DMS114 treated with DMSO at 0.1 percent for 48 hours (cell line): ENCODE results near the gene IGDCC3.

ENCODE experiments used
- DNase-seq: peaks from one replicate; lab custom pipeline; 2025; ENCODE audit not compliant: unreplicated experiment; lab: John Stamatoyannopoulos, UW

The IGDCC3 gene

DNA sequence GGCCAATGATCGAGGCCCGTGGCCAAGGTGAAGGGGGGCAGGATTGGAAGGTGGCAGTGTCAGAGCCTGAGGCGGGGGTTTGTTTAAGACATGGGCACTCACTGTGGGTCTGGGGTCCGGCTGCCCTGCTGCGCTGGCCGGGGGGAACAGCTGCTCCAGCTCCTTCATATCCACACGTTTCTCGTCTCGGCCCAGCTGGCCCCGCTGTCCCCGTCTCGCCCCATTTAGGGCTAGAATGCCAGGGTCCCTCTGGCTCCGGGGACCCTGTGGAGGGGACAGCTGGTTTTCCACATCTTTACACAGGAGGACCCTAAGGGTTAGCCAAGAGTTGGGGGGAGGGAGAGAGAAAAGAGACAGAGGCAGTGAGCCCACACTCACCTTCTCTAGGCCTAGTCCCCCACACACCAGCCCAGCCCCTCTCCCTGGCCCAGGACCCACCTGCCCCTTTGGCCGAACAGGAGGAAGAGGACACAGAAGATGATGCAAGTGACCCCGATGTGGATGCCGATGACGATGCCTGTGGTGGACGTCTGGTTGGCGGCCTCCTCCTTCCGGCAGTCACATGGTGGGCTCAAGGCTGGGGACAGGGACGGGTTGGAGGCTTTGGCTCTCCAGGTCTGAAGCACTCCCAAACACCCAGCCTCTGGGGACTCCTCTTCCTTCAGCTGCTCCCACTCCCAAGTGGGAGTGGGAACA lies 48.4 kb downstream of the IGDCC3 start:
- DNase-seq, result no peak

DNA sequence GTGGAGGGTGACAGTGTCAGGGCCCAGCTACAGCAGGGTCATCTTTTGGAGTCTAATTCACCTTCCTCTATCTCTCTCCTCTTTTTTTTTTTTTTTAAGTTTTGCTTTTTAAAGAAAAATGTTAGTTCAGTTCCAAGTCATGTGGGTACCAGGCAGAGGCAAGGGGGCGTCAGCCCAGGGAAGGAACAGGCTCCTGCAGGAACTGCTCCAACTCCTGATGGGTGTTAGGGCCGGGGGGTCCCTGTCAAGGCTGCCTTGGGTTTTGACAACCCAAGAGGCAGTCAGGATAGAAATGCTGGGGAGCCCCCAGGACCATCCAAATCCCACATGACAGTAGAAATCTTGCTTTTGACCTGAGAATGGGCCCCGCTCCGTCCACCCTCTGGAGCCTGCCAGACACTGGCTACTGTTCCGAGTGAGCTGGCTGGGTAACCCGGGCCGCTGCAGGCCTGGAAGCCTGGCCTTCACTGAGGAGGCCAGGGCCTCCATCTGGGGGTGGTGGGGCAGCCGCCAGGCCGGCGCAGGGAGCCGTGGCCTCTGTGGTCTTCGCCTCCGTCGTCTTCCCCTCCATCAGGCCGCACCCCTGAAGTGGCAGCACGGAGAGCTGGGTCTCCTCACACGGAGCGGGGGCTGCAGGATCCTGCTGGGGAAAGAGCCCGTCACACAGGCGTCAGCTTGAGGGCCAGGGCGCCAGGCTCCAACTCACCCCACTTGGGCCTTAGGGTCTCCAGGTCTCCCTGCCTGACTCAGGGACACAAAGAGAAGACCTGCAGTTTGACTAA lies 49.1 kb downstream of the IGDCC3 start:
- DNase-seq, result no peak

DNA sequence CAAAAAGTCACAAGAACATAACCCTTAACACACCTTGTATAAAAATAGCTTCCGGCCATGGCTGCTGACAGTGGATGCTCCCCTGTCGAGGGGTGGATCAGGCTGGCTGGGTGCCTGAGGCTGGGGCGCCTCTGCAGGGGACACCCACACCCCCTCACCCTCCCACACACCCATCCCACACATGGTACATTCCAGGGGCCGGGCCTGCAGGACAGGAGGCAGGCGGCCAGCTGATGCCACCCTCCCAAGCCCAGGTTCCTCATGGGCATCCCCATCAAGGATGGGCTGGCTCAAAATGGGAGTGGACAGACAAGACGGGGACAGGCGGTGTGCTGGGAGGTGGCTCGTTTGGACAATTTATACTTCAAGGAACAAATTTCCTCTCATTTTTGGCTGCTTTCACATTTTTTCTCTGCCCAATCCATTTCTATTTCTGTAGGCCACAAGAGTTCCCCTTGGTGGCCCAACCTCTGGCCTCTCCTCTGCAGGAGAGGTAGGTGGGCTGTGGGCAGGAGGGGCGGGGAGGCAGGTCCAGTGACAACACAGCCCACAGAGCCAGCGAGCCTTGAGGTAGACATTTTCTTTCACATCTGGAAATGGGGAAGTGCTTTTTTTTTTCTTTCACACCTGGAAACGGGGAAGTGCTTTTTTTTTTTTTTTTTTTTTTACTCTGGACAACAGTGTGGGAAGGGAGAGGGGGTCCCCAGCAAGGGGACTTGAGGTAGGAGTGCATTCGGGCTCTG lies 50.0 kb downstream of the IGDCC3 start:
- no peak for DNase-seq

DNA sequence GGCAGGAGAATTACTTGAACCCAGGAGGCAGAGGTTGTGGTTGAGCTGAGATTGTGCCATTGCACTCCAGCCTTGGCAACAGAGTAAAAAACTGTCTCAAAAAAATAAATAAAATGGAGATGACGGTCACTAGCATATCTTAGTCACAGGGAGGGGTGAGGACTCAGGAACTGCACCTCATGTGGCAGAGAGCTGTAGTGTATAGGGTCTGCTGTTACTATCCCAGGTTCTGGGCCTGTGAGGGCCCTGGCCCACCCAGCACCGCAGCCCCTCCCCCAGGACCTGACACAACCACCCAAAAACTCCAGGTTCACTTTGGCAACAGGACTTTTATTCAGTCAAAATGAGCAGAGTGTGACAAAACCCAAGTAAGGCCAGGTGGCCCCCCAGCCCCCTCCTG lies 51.0 kb downstream of the IGDCC3 start:
- no peak for DNase-seq

DNA sequence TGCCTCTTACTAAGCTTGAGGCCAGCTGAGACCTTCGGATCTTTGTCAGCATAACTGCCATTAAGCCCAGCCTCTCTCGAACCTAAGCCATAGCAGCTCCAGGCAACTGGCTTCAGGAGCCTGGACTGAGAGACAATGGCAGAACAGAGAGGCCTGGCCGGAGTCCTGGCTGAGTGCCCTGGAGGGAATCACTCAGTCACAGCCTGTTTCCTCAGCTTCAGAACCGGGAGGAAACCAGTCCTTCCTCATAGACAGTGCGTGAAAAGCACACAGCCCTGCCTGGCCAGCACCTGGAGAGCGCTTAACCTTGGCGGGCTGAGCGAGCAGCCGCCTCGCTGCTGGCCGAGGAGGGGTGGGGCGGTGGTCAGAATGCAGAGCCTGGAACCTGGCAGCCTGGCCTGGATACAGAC lies 51.7 kb downstream of the IGDCC3 start:
- no peak for DNase-seq

DNA sequence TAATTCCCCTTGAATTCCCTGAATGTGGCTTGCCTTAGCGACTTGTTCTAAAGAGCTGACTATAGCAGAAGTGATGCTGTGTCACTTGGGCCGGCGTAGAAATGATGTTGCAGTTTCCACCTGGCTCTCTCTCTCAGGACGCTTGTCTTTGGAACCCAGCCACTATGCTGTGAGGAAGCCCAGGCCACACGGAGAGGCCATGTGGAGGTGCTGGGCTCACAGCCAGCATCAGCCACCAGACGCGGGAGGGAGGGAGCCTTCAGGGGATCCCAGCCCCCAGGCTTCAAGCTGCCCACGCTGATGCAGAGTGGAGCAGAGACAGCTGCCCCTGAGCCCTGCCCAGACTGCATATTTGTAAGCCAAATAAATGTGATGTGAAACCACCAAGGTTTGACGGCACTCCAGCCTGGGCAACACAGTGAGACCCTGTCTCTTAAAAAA lies 54.7 kb downstream of the IGDCC3 start:
- no peak for DNase-seq

DNA sequence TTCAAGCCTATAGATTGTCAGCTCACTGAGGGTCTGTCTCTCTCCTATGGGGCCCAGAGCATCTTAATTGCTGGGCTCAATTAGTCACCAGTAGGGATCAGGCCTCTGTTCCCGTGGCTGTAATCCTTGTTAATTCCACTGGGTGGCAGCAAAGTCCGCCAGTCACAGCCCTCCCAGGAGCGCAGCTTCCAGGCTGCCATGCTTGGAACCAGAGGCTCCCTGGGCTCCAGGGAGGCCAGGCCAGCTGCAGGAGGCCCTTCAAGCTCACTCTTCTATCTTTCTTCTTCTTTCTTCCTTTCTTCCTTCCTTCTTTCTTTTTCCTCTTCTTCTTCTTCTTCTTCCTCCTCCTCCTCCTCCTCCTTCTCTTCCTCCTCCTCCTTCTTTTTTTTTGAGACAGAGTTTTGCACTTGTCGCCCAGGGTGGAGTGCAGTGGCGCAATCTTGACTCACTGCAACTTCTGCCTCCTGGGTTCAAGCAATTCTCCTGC lies 58.9 kb downstream of the IGDCC3 start:
- peak; percentile 80 for DNase-seq

DNA sequence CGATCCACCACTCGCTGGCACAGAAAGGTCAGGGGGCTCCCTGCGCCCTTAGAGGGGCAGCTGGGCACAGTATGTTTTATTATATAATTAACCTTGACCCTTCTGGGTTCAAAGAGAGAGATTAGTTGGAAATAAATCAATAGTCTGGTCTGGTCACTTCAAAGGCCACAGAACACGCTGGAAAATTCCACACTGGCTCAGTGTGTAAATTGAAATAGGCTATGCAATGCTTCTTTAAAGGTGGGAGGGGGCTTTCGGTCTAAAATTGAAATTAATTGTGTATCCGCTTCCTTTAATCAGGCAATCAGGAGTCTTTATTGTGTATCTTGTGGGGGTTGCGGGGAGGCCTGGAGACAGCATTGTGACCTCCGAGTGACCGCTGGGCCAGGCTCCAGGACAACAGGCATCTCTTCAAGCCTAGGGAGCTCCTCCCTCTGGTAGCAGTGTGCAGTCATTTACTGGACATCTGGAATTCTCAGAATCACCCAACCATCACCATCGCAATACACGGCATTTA lies 65.3 kb downstream of the IGDCC3 start:
- no peak for DNase-seq

DNA sequence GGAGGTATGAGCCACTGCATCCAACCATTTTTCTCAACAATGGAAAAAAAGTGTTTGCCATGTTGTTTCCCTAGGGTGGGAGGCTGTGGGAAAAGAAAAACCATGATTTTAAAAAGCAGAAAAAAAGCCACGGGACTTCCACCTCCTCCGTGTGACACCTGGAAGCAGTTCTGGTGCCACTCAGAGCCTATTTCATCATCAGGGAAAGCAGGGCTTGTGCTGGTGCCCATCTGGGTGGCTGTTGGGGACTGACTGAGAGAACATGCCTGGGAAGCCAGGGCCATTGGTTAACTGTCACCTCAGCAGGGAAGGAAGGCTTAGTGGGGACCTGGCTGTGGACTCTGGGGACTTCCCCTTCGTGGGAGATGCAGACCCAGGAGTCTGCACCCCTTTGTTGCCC lies 66.0 kb downstream of the IGDCC3 start:
- no peak for DNase-seq

DNA sequence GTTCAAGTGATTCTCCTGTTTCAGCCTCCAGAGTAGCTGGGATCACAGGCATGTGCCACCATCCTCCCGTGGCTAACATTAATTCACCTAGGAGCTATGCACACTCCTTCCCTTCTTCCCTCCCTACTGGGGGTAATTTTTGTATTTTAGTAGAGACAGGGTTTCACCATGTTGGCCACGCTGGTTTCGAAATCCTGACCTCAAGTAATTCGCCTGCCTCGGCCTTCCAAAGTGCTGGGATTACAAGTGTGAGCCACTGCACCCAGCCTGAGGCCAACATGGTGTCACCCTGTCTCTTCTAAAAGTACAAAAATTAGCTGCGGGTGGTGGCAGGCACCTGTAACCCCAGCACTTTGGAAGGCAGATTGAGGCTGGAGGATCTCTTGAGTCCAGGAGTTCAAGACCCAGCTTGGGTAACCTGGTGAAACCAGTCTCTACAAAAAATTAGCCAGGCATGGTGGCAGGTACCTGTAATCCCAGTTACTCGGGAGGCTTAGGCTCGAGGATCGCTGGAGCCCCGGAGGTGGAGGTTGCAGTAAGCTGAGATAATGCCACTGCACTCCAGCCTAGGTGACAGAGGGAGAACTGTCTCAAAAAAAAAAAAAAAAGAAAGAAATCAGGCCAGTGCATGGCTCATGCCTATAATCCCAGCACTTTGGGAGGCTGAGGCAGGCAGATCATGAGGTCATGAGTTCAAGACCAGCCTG lies 67.2 kb downstream of the IGDCC3 start:
- no peak for DNase-seq

DNA sequence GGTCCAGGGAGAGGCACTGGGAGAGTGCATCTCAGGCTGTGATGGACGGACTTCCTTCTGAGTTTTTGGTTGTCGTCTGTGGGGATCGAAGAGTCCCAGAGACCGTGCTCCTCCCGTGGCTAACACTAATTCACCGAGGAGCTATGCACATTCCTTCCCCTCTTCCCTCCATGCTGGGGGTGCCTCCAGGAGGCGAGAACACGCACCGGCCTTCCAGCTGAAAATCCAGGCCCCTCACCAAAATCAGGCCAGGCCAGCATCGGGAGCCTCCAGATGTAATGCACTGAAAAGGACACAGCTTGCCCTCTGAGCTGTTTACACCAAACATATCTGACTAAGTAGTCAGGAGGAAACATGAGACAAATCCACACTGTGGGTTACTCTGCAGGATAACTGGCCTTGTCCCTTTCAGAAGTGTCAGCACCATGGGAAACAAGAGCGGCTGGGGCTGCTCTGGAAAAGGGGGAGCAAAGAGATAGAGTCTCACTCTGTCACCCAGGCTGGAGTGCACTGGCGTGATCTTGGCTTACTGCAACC lies 67.9 kb downstream of the IGDCC3 start:
- no peak for DNase-seq

DNA sequence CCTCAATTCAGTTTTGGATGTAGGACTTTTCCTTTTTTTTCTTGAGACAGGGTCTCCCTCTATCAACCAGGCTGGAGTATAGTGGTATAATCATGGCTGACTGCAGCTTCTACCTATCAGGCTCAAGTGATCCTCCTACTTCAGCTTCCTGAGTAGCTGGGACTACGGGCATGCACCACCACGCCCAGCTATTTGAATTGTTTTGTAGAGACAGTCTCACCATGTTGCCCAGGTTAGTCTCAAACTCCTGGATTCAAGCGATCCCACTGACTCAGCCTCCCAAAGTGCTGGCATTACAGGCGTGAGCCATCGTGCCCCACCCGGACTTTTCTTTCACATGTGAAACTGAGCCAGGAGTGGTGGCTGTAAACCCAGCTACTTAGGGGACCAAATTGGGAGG lies 69.8 kb downstream of the IGDCC3 start:
- DNase-seq, result no peak

DNA sequence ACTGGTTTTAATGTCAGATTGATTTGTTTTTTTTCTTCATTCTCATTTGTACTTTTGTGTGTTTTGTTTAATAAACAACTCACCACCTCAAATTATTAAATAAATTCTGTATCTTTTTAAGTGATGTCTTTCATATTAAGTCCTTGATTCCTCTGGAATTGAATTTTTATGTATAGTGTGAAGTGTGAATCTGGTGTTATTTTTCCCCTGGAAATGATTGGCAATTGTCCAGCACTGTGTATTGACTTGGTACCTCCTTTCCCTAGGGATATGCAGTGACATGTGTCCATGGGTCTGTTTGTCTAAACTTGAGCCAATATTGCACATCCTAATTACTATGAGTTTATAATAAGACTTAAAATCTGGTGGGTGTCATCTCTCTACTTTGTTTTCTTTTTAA lies 71.3 kb downstream of the IGDCC3 start:
- no peak for DNase-seq

DNA sequence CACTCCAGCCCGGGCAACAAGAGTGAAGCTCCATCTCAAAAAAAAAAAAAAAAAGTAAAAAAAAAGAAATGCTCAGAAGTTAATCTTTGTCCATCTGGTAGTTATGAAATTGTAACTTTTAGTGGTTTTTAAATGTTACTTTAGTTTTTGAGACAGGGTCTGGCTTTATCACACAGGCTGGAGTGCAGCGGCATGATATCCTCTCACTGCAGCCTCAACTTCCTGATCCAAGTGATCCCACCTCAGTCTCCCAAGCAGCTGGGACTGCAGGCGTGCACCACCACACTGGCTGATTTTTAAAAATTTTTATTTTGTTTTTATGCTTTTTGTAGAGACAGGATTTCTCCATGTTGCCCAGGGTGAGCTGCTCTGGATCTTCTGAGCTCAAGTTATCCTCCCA lies 72.0 kb downstream of the IGDCC3 start:
- DNase-seq, result peak; percentile 39

DNA sequence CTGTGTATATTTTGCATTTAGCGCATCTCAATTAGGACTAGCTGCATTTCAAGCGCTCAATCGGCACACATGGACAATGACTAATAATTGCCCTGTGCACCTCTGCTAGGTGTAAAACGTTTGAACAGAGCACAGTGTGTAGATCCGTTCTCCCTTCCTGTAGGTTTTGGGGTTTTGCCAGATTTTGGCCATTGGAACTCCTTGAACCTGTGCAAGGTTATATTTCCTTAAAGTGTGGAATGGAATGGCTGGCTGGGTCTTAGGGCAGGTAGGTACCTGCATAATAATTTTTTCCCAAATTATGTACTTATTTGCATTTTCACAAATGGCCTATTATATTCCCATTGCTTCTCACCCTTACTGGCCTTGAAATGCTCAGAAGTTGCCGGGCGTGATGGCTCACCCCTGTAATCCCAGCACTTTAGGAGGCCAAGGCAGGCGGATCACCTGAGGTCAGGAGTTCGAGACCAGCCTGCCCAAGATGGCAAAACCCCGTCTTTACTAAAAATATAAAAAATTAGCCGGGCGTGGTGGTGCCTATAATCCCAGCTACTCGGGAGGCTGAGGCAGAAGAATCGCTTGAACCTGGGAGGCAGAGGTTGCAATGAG lies 72.5 kb downstream of the IGDCC3 start:
- DNase-seq, result no peak

DNA sequence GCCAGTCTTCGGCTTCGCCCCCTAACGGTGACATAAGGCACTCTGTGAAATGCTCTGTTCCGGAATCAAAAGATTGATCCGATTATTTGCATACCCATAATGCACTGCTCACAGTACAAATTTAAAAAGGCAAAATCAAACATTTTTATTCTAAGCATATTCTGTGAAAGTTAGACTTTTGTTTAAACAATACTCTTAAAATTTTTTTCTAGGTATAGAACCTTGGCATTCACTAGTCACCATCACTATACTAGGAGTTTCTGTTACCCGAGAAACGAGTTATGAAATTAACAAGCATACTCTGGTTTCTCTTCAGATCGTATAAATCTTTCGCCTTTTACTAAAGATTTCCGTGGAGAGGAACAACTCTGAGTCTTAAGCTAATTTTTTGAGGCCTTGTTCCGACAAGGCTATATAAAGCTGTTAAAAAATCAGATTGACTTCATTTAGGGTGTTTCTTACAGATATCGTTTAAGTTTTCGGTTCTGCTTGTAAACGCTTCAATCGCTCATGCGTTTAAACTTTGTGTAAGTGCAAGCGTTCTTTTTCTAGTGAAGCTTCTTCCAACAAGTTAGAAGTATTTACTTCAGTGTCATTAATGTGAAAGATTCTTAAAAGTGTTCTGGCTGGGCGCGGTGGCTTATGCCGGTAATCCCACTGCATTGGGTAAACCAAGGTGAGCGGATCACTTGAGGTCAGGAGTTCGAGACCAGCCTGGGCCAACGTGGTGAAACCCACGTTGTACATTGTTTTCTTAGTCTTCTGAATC lies 73.2 kb downstream of the IGDCC3 start, which contains the start of gene RNU5B-1:
Gene RNU5B-1 (plus strand): TSS at position 297 of the 769 bp plus-strand sequence.
- peak; percentile 100 for DNase-seq

DNA sequence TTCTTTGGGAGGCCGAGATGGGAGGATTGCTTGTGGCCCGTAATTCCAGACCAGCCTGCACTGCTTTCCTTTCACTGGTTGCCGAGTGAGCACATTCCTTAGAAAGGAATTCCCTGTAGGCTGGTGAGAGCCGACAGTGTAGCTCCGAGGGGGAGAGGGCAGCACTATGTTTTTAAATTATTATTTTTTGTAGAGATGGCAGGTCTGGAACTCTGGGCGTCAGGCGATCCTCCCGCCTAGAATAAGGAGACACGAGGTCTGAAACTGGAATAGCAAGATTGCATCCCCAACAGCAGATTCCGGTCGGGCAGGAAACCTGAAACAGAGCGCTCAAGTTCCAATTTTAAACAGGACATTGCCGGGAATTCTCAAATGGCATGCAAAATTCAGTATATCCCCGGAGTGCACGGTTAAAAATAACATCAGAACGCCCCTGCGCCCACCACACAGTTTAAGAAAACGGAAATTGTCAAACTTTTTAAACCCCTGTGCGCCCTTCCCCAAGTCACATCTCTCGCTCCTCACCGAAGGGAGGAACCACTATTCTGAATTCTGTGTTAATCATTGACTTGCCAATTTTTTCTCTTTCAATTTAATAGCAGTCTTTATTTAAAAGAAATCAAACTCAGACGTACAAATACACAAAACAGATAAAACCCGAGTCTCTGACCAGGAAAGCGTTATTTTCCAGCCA lies 74.0 kb downstream of the IGDCC3 start:
- DNase-seq, result peak; percentile 83

DNA sequence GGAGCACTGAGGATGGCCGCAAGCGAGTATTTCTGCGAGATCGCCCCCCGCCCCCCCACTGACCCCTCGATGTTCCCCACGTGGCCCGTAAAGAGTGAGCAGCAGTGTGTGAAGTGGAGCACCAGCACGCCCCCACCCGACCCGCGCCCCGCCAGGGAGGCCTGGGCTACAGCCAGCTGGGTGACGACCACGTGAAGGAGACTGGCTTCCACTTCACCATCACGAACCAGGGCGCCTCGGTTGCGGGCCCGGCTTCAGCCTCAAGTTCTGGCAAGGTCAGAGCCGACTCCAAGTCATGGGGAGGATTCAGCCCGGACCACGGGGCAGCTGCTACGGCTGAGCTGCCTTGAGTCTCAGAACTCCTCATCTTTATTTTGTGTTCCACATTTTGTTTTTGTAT lies 75.7 kb downstream of the IGDCC3 start:
- no peak for DNase-seq
